ENCODE data around the gene PTPN2. TPM values are rescaled to one million over a fixed set of nuclear protein-coding genes. Genes with fewer than 3 reads are reported as not detected.

Gene PTPN2
- total and polyA plus RNA-seq, 2 experiments from 2014 or later, result 49.9 to 65.5 TPM

DNA sequence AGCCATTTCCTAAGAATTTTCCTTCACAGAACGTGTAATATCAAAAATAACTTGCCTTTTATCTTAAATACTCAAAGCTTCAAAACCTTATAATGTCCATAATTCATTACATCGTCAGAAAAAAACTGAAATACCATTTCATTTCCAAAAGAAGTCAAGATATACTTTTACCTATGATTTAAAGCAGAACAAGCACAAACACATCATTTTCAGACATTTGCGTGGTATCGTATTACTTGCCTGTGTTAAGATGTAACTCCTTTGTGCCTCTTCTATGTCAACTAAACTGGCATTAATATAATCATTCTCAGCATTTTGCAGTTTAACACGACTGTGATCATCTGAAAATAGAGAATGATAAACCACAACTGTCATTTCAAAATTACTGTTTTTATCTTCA, 47.5 kb downstream of the PTPN2 start (continued):
- TF ChIP-seq, protein P1, sequence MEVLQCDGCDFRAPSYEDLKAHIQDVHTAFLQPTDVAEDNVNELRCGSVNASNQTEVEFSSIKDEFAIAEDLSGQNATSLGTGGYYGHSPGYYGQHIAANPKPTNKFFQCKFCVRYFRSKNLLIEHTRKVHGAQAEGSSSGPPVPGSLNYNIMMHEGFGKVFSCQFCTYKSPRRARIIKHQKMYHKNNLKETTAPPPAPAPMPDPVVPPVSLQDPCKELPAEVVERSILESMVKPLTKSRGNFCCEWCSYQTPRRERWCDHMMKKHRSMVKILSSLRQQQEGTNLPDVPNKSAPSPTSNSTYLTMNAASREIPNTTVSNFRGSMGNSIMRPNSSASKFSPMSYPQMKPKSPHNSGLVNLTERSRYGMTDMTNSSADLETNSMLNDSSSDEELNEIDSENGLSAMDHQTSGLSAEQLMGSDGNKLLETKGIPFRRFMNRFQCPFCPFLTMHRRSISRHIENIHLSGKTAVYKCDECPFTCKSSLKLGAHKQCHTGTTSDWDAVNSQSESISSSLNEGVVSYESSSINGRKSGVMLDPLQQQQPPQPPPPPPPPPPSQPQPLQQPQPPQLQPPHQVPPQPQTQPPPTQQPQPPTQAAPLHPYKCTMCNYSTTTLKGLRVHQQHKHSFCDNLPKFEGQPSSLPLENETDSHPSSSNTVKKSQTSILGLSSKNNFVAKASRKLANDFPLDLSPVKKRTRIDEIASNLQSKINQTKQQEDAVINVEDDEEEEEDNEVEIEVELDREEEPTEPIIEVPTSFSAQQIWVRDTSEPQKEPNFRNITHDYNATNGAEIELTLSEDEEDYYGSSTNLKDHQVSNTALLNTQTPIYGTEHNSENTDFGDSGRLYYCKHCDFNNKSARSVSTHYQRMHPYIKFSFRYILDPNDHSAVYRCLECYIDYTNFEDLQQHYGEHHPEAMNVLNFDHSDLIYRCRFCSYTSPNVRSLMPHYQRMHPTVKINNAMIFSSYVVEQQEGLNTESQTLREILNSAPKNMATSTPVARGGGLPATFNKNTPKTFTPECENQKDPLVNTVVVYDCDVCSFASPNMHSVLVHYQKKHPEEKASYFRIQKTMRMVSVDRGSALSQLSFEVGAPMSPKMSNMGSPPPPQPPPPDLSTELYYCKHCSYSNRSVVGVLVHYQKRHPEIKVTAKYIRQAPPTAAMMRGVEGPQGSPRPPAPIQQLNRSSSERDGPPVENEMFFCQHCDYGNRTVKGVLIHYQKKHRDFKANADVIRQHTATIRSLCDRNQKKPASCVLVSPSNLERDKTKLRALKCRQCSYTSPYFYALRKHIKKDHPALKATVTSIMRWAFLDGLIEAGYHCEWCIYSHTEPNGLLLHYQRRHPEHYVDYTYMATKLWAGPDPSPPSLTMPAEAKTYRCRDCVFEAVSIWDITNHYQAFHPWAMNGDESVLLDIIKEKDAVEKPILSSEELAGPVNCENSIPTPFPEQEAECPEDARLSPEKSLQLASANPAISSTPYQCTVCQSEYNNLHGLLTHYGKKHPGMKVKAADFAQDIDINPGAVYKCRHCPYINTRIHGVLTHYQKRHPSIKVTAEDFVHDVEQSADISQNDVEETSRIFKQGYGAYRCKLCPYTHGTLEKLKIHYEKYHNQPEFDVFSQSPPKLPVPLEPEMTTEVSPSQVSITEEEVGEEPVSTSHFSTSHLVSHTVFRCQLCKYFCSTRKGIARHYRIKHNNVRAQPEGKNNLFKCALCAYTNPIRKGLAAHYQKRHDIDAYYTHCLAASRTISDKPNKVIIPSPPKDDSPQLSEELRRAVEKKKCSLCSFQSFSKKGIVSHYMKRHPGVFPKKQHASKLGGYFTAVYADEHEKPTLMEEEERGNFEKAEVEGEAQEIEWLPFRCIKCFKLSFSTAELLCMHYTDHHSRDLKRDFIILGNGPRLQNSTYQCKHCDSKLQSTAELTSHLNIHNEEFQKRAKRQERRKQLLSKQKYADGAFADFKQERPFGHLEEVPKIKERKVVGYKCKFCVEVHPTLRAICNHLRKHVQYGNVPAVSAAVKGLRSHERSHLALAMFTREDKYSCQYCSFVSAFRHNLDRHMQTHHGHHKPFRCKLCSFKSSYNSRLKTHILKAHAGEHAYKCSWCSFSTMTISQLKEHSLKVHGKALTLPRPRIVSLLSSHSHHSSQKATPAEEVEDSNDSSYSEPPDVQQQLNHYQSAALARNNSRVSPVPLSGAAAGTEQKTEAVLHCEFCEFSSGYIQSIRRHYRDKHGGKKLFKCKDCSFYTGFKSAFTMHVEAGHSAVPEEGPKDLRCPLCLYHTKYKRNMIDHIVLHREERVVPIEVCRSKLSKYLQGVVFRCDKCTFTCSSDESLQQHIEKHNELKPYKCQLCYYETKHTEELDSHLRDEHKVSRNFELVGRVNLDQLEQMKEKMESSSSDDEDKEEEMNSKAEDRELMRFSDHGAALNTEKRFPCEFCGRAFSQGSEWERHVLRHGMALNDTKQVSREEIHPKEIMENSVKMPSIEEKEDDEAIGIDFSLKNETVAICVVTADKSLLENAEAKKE (CRISPR knock-in tag; IDR thresholded peaks at IDR 0.05), result no peak

DNA sequence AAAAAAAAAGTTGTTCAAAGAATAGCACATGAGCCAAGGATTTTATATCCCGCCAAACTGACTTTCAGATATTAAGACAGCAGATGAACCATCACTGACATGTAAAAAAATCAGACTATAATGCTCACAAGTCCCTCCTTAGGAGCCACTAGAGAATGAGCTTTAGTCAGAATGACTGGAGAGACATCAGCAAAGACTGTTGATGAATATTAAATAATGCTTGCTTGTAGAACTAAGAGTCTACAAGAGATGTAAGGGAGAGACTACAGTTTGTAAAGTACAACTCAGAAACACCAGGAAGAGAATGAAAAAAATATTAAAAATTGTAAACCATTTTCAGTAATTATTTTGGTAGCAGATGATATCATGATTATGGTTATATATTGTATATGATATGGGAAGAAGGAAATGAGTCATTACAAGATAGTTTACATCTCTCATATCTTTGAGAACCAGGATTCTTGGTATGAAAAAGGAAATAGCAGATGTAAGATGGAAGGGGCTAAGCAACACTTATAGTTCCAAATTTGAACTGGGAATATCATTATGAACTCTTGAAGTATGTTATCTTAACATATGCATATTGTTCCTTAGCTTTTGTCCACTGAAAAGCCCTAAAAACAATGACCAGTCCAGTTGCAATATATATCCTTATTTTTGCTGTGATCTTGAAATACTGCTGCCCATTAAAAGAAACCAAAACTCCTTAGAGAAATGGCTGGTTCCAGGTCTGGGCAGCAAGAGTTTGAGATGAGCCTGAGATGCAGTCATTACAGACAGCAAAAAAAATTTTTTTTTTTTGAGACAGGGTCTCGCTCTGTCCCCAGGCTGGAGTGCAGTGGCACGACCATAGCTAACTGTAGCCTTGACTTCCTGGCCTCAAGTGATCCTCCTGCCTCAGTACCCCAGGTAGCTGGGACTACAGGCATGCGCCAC, 55.7 kb downstream of the PTPN2 start:
- Histone ChIP-seq H3K4me1 (ENCODE audit: insufficient read depth) (no peaks in the 10 kb centered on the region), H3K9me2 (ENCODE audit: insufficient read depth) (no peaks in the 10 kb centered on the region), H3K36me3 (ENCODE audit: insufficient read depth) (peaks cover 12% of the 10 kb centered on the region), H3F3A (replicated peaks; ENCODE audit: low read depth) (no peaks in the 10 kb centered on the region), H2AFZ (no peak overlapping the region), H4K20me1 (replicated peaks; ENCODE audit: insufficient read depth) (no peaks in the 10 kb centered on the region; the same call in none of the 2 replicates), H3K4me2 (no peak overlapping the region), H3K79me2 (replicated peaks; ENCODE audit: insufficient read depth) (peaks cover 2% of the 10 kb centered on the region; the same call in 1 of the 2 replicates), H3K4me3 (no peak overlapping the region), H3K27me3 (ENCODE audit: insufficient read depth) (no peaks in the 10 kb centered on the region), H3K27ac (ENCODE audit: low read depth) (no peak overlapping the region)
- Mint-ChIP-seq H3K27me3 (ENCODE audit: insufficient read depth, low read depth, poor library complexity) (peaks cover 2% of the 10 kb centered on the region), H3K36me3 (ENCODE audit: low read depth) (peaks cover 74% of the 10 kb centered on the region), H3K4me3 (no peak overlapping the region), H3K27ac (no peak overlapping the region), H3K9me3 (peaks cover 15% of the 10 kb centered on the region; the same call in 2 of the 3 replicates), H3K4me1 (no peaks in the 10 kb centered on the region)
- ATAC-seq (no peak), DNase-seq (ENCODE audit: low spot score) (no peak)
- TF ChIP-seq POLR2AphosphoS5 (IDR thresholded peaks at IDR 0.05; ENCODE audit: low read depth), result no peak

Measured in GM23338 (cell line).